HG03045 (cell line): Measurements from ENCODE around the gene TRRAP.
"Not testable (repeated sequence)": the region's sequence is repeated elsewhere in the genome, so short reads cannot be mapped to it uniquely, and the experiment has no call there.

ENCODE experiments used
- ATAC-seq: cut with Tn5 transposase; IDR thresholded peaks from one replicate; pipeline ENCODE4 v1.9.1; 2021; ENCODE audit warnings: mild to moderate bottlenecking, moderate library complexity; ENCODE audit not compliant: unreplicated experiment

Gene TRRAP

GRCh38 chr7:98866351-98866750 lies 12.0 kb upstream of the TRRAP start:
- ATAC-seq: no peak

- no peak for ATAC-seq
Measured at GRCh38 chr7:98866765-98867164, 11.6 kb upstream of the TRRAP start.

- ATAC-seq: no peak
Measured at GRCh38 chr7:98868450-98868849, 9.9 kb upstream of the TRRAP start.

GRCh38 chr7:98869027-98869596 lies 9.2 kb upstream of the TRRAP start:
- ATAC-seq: no peak

- no peak for ATAC-seq
Measured at GRCh38 chr7:98869597-98870120, 8.7 kb upstream of the TRRAP start, which contains the start of gene TMEM130. TSS of gene TMEM130 (minus strand) at chr7:98870014. CDS start at chr7:98869861, 153 bp downstream.

GRCh38 chr7:98870121-98870651 lies 8.1 kb upstream of the TRRAP start:
- peak; percentile 50 for ATAC-seq

- ATAC-seq: no peak
Measured at GRCh38 chr7:98870807-98871491, 7.4 kb upstream of the TRRAP start.

- no peak for ATAC-seq
Measured at GRCh38 chr7:98872328-98872924, 5.9 kb upstream of the TRRAP start.

- not testable (repeated sequence) for ATAC-seq
Measured at GRCh38 chr7:98873610-98874009, 4.7 kb upstream of the TRRAP start.

- ATAC-seq: no peak
Measured at GRCh38 chr7:98874942-98875341, 3.4 kb upstream of the TRRAP start.

- ATAC-seq: no peak
Measured at GRCh38 chr7:98875501-98875900, 2.8 kb upstream of the TRRAP start.

GRCh38 chr7:98877146-98877545 lies 1.2 kb upstream of the TRRAP start:
- ATAC-seq: no peak

GRCh38 chr7:98877692-98878364 lies 504 bp upstream of the TRRAP start:
- no peak for ATAC-seq

GRCh38 chr7:98879198-98879978 lies 1.1 kb downstream of the TRRAP start:
- peak; percentile 53 for ATAC-seq

GRCh38 chr7:98879979-98880315 lies 1.6 kb downstream of the TRRAP start:
- no peak for ATAC-seq

- no peak for ATAC-seq
Measured at GRCh38 chr7:98880485-98880884, 2.2 kb downstream of the TRRAP start.

GRCh38 chr7:98881561-98882315 lies 3.4 kb downstream of the TRRAP start:
- no peak for ATAC-seq

GRCh38 chr7:98884416-98884815 lies 6.1 kb downstream of the TRRAP start:
- no peak for ATAC-seq

GRCh38 chr7:98887038-98887437 lies 8.7 kb downstream of the TRRAP start:
- ATAC-seq: no peak

GRCh38 chr7:98892609-98893008 lies 14.3 kb downstream of the TRRAP start:
- no peak for ATAC-seq
